Measurements from ENCODE around the gene TBC1D2B.

- TF ChIP-seq ZNF384 (IDR thresholded peaks at IDR 0.05), result no peak
- TF ChIP-seq NFRKB (IDR thresholded peaks at IDR 0.05), result no peak
- TF ChIP-seq FOXK2 (IDR thresholded peaks at IDR 0.05), result no peak
- TF ChIP-seq TARDBP (IDR thresholded peaks at IDR 0.05), result no peak
- no peak for TF ChIP-seq BHLHE40 (IDR thresholded peaks at IDR 0.05; ENCODE audit: borderline replicate concordance)
- TF ChIP-seq FOXA1 (IDR thresholded peaks at IDR 0.05), result no peak
- TF ChIP-seq SP1 (IDR thresholded peaks at IDR 0.05), result no peak
- TF ChIP-seq FOXM1 (IDR thresholded peaks at IDR 0.05; ENCODE audit: borderline replicate concordance), result no peak
- TF ChIP-seq SUZ12 (IDR thresholded peaks at IDR 0.05), result no peak
- TF ChIP-seq L3MBTL2 (conservative IDR thresholded peaks at IDR 0.05), result no peak
- no peak for TF ChIP-seq HDGF (IDR thresholded peaks at IDR 0.05; ENCODE audit: borderline replicate concordance)
- no peak for TF ChIP-seq ARNT (IDR thresholded peaks at IDR 0.05)
Measured at GRCh38 chr15:78084449-78084750, 6.9 kb upstream of the TBC1D2B start.

All from HEK293T (cell line).